ENCODE results near the gene TNS3.

Gene TNS3

DNA sequence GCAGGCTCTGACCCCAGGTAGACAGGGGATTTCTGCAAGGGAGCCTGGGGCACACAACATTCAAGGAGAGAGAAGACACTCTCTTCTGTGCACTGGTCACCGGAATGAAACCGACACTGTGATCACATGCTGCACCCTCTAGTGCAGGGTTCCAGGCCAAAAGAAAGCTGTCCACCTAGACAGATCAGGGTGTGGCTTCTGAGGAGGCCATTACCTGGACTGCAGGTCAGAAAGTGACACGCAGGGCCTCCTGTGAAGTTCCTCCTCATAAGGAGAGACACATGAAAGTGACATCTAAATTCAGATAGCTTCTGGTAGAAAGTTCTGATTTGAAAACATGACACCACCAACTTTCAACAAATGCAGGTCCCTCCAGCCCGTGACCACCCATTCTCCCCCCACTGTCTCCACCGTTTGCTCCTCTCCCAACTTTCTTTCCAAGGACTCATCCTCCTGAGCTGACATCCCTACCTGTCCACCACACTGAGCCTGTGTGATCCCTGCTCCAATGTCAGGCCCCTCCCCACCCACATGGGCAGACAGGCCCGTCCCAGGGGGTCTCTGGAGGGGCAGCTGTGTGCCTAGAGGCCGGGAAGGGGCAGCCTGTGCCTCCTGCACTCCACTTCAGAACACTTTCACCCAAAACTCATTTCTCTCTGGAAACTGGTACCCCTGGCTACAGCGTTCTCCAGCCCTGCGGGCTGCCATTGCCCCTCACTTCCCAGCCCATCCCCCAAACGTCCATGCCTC lies 198.0 kb downstream of the TNS3 start:
- no peak overlapping the region for H3K4me3 ChIP-seq (ENCODE audit: low read depth, low read length)
- no peak for DNase-seq (ENCODE audit: low read depth)
- TF ChIP-seq, protein P1, sequence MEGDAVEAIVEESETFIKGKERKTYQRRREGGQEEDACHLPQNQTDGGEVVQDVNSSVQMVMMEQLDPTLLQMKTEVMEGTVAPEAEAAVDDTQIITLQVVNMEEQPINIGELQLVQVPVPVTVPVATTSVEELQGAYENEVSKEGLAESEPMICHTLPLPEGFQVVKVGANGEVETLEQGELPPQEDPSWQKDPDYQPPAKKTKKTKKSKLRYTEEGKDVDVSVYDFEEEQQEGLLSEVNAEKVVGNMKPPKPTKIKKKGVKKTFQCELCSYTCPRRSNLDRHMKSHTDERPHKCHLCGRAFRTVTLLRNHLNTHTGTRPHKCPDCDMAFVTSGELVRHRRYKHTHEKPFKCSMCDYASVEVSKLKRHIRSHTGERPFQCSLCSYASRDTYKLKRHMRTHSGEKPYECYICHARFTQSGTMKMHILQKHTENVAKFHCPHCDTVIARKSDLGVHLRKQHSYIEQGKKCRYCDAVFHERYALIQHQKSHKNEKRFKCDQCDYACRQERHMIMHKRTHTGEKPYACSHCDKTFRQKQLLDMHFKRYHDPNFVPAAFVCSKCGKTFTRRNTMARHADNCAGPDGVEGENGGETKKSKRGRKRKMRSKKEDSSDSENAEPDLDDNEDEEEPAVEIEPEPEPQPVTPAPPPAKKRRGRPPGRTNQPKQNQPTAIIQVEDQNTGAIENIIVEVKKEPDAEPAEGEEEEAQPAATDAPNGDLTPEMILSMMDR (IDR thresholded peaks at IDR 0.05; ENCODE audit: low read depth, low read length): no peak
- no peak for TF ChIP-seq POLR2A (IDR thresholded peaks at IDR 0.05; ENCODE audit: extremely low read depth, insufficient read length)
- TF ChIP-seq, protein P2, sequence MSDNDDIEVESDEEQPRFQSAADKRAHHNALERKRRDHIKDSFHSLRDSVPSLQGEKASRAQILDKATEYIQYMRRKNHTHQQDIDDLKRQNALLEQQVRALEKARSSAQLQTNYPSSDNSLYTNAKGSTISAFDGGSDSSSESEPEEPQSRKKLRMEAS (IDR thresholded peaks at IDR 0.05; ENCODE audit: low read depth, low read length): no peak
- TF ChIP-seq MYC (IDR thresholded peaks at IDR 0.05; ENCODE audit: low read depth, low read length): no peak

DNA sequence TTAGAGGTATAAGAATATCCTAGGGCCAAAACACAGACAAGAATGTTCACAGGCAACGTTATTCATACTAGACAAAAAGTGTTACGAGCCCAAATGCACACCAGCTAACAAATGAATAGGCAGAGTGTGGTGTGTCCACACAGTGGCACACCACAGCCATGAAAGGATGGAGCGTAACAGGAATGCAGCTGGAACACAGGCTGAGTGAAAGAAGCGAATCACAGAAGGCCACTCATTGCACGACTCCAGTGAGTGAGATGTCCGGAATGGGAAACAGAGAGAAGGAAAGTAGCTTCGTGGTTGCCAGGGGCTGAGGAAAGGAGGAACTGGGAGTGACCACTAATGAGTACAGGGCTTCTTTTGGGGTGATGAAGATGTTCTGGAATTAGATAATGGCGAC lies 198.8 kb downstream of the TNS3 start:
- no peak overlapping the region for H3K4me3 ChIP-seq (ENCODE audit: low read depth, low read length)
- DNase-seq (ENCODE audit: low read depth): no peak
- TF ChIP-seq, protein P2 (IDR thresholded peaks at IDR 0.05; ENCODE audit: low read depth, low read length): no peak
- TF ChIP-seq MYC (IDR thresholded peaks at IDR 0.05; ENCODE audit: low read depth, low read length): no peak
- no peak for TF ChIP-seq POLR2A (IDR thresholded peaks at IDR 0.05; ENCODE audit: extremely low read depth, insufficient read length)
- TF ChIP-seq, protein P1 (IDR thresholded peaks at IDR 0.05; ENCODE audit: low read depth, low read length): no peak

DNA sequence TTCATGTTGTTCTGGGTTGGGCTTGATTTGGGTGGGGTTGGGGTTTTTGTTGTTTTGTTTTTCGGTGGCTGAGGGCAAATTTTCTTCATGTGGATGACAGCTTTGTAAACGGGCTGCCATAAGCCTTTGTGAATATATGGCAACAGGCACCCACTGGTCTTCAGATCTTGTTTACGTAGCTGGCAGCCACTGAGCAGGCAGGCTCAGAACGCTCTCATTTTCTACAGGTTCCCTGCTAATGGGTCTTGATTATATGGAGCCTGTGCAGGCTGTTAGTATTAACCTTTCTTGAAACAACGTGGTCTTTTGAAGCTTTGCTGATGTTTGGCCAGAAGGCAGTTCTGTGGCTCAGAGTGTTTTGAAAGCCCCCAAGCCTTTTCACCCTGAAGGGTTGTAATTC lies 199.7 kb downstream of the TNS3 start:
- H3K4me3 ChIP-seq (ENCODE audit: low read depth, low read length): no peak overlapping the region
- TF ChIP-seq, protein P2 (IDR thresholded peaks at IDR 0.05; ENCODE audit: low read depth, low read length): no peak
- TF ChIP-seq, protein P1 (IDR thresholded peaks at IDR 0.05; ENCODE audit: low read depth, low read length): no peak
- TF ChIP-seq POLR2A (IDR thresholded peaks at IDR 0.05; ENCODE audit: extremely low read depth, insufficient read length): no peak
- no peak for TF ChIP-seq MYC (IDR thresholded peaks at IDR 0.05; ENCODE audit: low read depth, low read length)
- DNase-seq (ENCODE audit: low read depth): no peak

DNA sequence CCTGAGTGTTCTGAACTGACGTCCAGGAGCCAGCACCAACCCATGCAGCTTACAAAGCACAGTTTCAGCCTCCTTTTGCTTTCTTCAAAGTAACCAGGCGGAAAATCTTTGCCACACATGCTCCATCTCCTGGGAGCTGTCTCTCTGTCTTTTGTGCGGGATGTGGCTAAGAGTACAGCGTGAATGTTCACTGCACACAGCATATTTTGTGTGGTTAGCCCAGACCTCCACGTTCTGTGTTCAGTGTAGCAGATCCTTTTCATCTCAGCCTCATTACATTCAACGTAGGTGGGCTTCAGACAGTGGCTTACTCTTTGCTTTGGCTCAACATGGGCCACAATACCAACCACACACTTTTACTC lies 200.8 kb downstream of the TNS3 start:
- TF ChIP-seq, protein P1 (IDR thresholded peaks at IDR 0.05; ENCODE audit: low read depth, low read length): no peak
- TF ChIP-seq POLR2A (IDR thresholded peaks at IDR 0.05; ENCODE audit: extremely low read depth, insufficient read length) (no peak), MYC (IDR thresholded peaks at IDR 0.05; ENCODE audit: low read depth, low read length) (no peak)
- TF ChIP-seq, protein P2 (IDR thresholded peaks at IDR 0.05; ENCODE audit: low read depth, low read length): no peak

DNA sequence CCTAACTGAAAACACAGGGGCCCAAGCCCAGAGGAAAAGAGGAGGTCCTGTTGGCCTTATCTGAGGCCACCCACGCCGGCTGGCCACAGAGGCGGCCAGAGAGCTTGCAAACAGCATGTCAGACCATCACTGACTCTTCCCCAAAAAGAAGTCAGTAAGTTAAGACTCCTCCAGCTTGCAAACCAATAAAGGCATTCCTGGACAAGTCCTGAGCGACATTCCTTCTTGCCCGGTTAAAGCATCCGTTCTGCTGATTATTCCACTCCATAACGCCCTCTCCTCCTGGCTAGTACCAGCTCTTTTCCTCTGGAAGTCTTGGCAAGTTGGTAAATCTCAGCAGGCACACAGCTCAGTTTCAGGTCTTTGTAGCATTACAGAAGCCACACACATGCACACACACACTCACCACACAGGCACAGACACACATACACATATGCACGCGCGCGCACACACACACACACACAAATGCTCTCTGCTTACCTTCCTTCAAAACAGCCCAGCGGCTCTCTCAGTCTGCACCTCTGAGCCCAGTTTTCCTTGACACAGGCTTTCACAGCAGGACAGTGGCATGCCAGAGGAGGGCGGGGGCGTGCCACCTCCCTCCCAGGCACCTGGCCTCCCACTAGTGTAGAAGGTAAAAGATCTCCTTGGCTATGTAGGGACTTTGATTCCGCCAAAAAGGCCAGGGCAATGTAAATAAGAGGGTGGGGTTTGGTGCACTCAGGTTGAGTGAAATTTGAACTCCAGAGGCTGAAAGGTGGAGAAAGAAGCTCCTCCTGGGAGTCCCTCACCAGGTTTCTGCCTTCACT lies 201.4 kb downstream of the TNS3 start:
- TF ChIP-seq POLR2A (IDR thresholded peaks at IDR 0.05; ENCODE audit: extremely low read depth, insufficient read length) (no peak), MYC (IDR thresholded peaks at IDR 0.05; ENCODE audit: low read depth, low read length) (no peak)
- TF ChIP-seq, protein P2 (IDR thresholded peaks at IDR 0.05; ENCODE audit: low read depth, low read length): no peak
- TF ChIP-seq, protein P1 (IDR thresholded peaks at IDR 0.05; ENCODE audit: low read depth, low read length): no peak
- H3K4me3 ChIP-seq (ENCODE audit: low read depth, low read length): no peak overlapping the region
- DNase-seq (ENCODE audit: low read depth): no peak

More for the DNA sequence above, 200.8 kb downstream of the TNS3 start:
- no peak overlapping the region for H3K4me3 ChIP-seq (ENCODE audit: low read depth, low read length)
- no peak for DNase-seq (ENCODE audit: low read depth)
